HG03139 (cell line): Measurements from ENCODE around the gene MAD1L1.

ENCODE experiments used
- ATAC-seq: cut with Tn5 transposase; IDR thresholded peaks from one replicate; pipeline ENCODE4 v1.9.1; 2021; ENCODE audit not compliant: unreplicated experiment

MAD1L1 gene

GRCh38 chr7:1858435-1859265 lies 374.1 kb downstream of the MAD1L1 start:
- ATAC-seq = no peak

GRCh38 chr7:1857487-1858421 lies 375.0 kb downstream of the MAD1L1 start:
- ATAC-seq = no peak

GRCh38 chr7:1856888-1857441 lies 375.8 kb downstream of the MAD1L1 start:
- no peak for ATAC-seq

- ATAC-seq = no peak
These were observed 376.4 kb downstream of the MAD1L1 start for GRCh38 chr7:1856161-1856887.

GRCh38 chr7:1855725-1856160 lies 377.0 kb downstream of the MAD1L1 start:
- no peak for ATAC-seq

- ATAC-seq = no peak
These were observed 377.6 kb downstream of the MAD1L1 start for GRCh38 chr7:1854866-1855724.

GRCh38 chr7:1853986-1854865 lies 378.5 kb downstream of the MAD1L1 start:
- no peak for ATAC-seq

GRCh38 chr7:1853431-1853985 lies 379.2 kb downstream of the MAD1L1 start:
- no peak for ATAC-seq

GRCh38 chr7:1852517-1853430 lies 380.0 kb downstream of the MAD1L1 start:
- no peak for ATAC-seq

- no peak for ATAC-seq
These were observed 380.8 kb downstream of the MAD1L1 start for GRCh38 chr7:1851721-1852516.

- ATAC-seq = no peak
These were observed 381.7 kb downstream of the MAD1L1 start for GRCh38 chr7:1850976-1851571.

- ATAC-seq = no peak
These were observed 382.4 kb downstream of the MAD1L1 start for GRCh38 chr7:1850111-1850975.

- ATAC-seq = no peak
These were observed 383.2 kb downstream of the MAD1L1 start for GRCh38 chr7:1849351-1850041.

- no peak for ATAC-seq
These were observed 383.8 kb downstream of the MAD1L1 start for GRCh38 chr7:1848911-1849311.
